ENCODE measurements around the gene SLC7A14. TPM values are rescaled to one million over a fixed set of nuclear protein-coding genes. Genes with fewer than 3 reads are reported as not detected.

Gene SLC7A14
- total and polyA plus RNA-seq, 2 of the 13 experiments (the other 11 are each of a cell fraction or from before 2014, with no cell fraction given) = not detected

DNA sequence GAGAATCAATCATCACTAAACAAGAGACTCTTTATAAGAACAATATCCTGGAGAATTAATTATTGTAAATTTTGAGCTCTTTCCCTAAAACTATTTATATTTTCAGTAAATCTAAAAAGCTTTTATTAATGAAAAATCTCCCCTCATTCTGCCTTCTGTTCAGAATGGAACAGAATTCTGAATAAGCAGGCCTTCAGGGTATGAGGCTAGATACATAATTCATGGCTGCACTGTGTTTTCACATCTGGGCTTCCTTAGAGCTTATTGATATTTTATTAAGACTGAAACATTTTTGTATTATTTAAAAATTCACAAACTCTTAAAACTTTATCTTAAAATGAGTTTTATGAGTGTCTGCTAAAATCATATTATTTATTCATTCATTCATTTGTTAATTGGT is 142.4 kb downstream of the SLC7A14 start (continued):
- TF ChIP-seq ZFP1 (CRISPR knock-in tag; IDR thresholded peaks at IDR 0.05) (no peak), RCOR2 (CRISPR knock-in tag; IDR thresholded peaks at IDR 0.05) (no peak), ISX (CRISPR knock-in tag; conservative IDR thresholded peaks at IDR 0.05) (no peak), BRD4 (CRISPR knock-in tag; IDR thresholded peaks at IDR 0.05) (no peak), DPF2 (CRISPR knock-in tag; IDR thresholded peaks at IDR 0.05; ENCODE audit: borderline replicate concordance, low read depth) (no peak), JUND (CRISPR knock-in tag; IDR thresholded peaks at IDR 0.05) (no peak)

DNA sequence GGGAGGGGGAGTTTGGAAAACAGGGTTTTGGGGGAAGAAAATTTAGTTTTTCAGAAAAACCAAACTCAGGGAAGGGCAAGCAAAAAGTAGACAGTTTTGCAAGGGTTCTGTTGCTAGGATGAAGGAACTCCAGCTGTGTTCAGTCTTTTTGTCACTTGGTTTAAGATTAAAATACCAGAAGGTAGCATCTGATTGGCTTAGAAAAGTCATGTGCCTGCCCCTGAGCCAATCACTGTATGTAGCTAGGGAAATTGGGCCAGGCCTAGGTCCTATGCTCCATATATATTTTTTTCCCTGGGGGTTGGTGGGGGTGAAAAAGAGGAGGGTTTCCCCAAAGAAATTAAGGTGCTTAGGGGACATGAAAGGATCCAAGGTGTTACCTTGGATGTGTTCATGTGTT is 142.9 kb downstream of the SLC7A14 start:
- H3K79me2 ChIP-seq (ENCODE audit: insufficient read depth, low read length) = no peaks in the 10 kb centered on the region
- H3K9me3 ChIP-seq (ENCODE audit: low read length) = no peaks in the 10 kb centered on the region
- H3K27me3 ChIP-seq (ENCODE audit: control insufficient read depth in 1 of 2, insufficient read depth in 2 of 2, low read length in 2 of 2) = peaks cover 3 to 9% of the 10 kb centered on the region in 2 experiments; a peak in 1 of 5 replicates
- peaks cover 11% of the 10 kb centered on the region for H3K4me1 ChIP-seq (ENCODE audit: insufficient read depth, low read length)
- in situ Hi-C loops (cut with HindIII; ENCODE audit: extremely low pct_ligation_motif_present, low pct_unique_long_range_greater_than_20kb) = no loop called here
- H3K9ac ChIP-seq (ENCODE audit: insufficient read depth, low read depth, low read length) = no peak overlapping the region
- CTCF ChIA-PET (ENCODE audit: low intra/inter-chr PET ratio, low total read pairs) = no interaction called here
- BruUV-seq (replicated peaks) = no TSS peak
- DNase-seq (ENCODE audit: low spot score) (no peak), ATAC-seq (no peak), FAIRE-seq (no peak)
- no peak overlapping the region for H2AFZ ChIP-seq (ENCODE audit: low read length)
- H4K20me1 ChIP-seq (ENCODE audit: insufficient read depth, low read length) = no peaks in the 10 kb centered on the region
- H3K36me3 ChIP-seq (replicated peaks in 1 of 2; ENCODE audit: control insufficient read depth in 1 of 2, insufficient read depth in 2 of 2, low read length in 2 of 2) = no peaks in the 10 kb centered on the region
- H3K4me2 ChIP-seq (ENCODE audit: low read depth, low read length) = no peak overlapping the region
- no peak overlapping the region for H3K27ac ChIP-seq (ENCODE audit: extremely low read length, insufficient read depth, low read length)
- intact Hi-C loops (cut with micrococcal nuclease; ENCODE audit: unreplicated experiment) = no loop called here
- POLR2A ChIA-PET = no interaction called here
- no peak overlapping the region for H3K4me3 ChIP-seq (replicated peaks in 1 of 3; ENCODE audit: insufficient read depth in 1 of 3, low read depth in 2 of 3, low read length in 3 of 3)
- TF ChIP-seq TOPORS (CRISPR knock-in tag; IDR thresholded peaks at IDR 0.05) = no peak
- no peak for TF ChIP-seq ZNF703 (CRISPR knock-in tag; IDR thresholded peaks at IDR 0.05; ENCODE audit: borderline replicate concordance)
- no peak for TF ChIP-seq FIP1L1 (IDR thresholded peaks at IDR 0.05; ENCODE audit: borderline replicate concordance, insufficient read depth, low read depth, low read length)
- TF ChIP-seq HBP1 (CRISPR knock-in tag; IDR thresholded peaks at IDR 0.05; ENCODE audit: low read depth) = no peak
- TF ChIP-seq RXRA (CRISPR knock-in tag; IDR thresholded peaks at IDR 0.05) = no peak
- no peak for TF ChIP-seq ZNF557 (CRISPR knock-in tag; IDR thresholded peaks at IDR 0.05)
- TF ChIP-seq RBFOX2 (IDR thresholded peaks at IDR 0.05; ENCODE audit: low read depth, low read length) = no peak
- TF ChIP-seq MLX (CRISPR knock-in tag; IDR thresholded peaks at IDR 0.05) = no peak
- TF ChIP-seq CEBPB (IDR thresholded peaks at IDR 0.05; ENCODE audit: borderline replicate concordance, low read depth, low read length) = no peak
- TF ChIP-seq MLXIP (CRISPR knock-in tag; IDR thresholded peaks at IDR 0.05; ENCODE audit: borderline replicate concordance) = no peak
- no peak for TF ChIP-seq ZBTB8A (CRISPR knock-in tag; IDR thresholded peaks at IDR 0.05; ENCODE audit: borderline replicate concordance, low read depth)
- TF ChIP-seq TRAFD1 (CRISPR knock-in tag; IDR thresholded peaks at IDR 0.05; ENCODE audit: borderline replicate concordance) = no peak
- no peak for TF ChIP-seq ATRX (CRISPR knock-in tag; IDR thresholded peaks at IDR 0.05; ENCODE audit: borderline replicate concordance)
